HG03103 (cell line): ENCODE results near the gene PLAC9.
"Not testable (repeated sequence)": the region's sequence is repeated elsewhere in the genome, so short reads cannot be mapped to it uniquely, and the experiment has no call there.

Experiments
- ATAC-seq: cut with Tn5 transposase; IDR thresholded peaks from one replicate; pipeline ENCODE4 v1.9.1; 2021; ENCODE audit warnings: low read depth; ENCODE audit not compliant: unreplicated experiment

PLAC9 gene, protein sequence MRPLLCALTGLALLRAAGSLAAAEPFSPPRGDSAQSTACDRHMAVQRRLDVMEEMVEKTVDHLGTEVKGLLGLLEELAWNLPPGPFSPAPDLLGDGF

DNA sequence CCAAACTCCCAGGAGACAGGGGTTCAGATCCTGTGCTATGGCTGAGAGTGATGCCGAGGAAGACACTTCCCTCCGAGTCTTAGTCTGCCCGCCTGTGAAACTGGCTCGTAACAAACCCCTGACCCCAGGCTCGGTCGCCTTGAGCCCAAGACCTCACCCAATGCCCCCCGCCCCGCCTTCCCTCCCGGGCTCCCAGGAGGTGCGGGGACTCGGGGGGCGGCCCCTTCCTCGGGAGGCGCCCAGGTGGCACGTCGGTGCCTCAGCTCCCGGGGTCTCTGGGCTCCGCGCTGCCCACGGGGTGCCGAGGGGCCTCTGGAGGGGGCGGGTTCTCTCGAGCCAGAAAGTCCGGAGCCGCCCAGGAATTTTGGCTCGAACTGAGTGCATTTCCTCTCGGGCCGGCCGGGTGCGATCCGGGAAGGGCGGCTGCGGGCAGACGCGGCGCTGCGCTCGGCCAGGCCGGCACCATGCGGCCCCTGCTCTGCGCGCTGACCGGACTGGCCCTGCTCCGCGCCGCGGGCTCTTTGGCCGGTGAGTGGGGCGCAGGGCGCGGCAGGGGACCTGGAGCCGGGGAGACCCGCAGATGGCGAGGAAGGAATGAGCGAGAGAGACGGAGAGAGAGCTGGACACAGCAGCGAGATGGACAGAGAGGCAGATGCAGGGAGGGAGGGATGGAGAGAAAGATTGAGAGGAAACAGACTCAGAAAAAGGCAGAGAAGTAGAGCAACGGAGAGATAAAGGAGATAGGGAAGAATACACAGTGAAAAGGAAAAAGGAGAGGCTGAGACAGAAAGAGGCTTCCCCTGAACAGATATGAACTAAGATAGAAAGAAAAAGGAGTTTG, at the start of gene PLAC9:
Gene PLAC9 (plus strand): TSS at position 432 of the 841 bp plus-strand sequence. CDS start 33 bp downstream, at position 465.
- ATAC-seq, result no peak

DNA sequence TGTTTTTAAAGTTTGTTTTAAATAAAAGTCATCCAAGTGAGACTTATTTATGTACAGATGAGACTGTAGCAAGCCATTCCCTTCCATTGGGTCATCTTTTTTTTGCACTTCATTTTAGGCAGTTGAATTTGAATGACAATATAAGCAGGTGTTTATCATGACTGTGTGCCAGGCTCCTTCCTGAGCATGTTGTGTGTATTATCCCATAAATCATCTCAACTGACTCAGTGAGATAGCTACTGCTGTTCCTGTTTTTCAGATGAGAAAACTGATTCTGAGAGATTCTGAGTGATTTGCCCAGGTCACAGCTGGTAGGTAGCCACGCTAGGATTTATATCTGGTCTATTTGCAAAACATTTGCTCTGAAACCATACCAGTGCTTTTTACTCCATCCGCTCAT, 42.4 kb upstream of the PLAC9 start:
- no peak for ATAC-seq

DNA sequence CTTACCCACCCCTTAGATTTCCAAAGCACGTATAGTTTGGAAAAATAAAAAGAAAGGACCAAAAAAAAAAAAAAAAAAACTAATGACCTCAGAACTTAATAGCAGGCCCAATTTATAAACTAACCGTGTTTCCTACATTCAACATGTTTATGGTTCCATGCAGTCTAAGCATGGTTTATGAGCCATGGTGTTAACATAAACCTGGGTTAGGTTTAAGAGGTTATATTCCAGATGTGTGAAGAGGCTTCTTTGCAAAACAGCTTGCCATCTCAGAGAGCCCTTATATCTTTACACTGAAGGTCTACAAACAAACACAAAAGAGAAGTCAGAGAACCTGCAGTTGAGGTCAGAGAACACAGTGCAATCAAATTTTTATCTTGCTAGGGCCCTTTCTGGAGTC, 38.3 kb upstream of the PLAC9 start:
- no peak for ATAC-seq

- not testable (repeated sequence) for ATAC-seq
Measured at GRCh38 chr10:80098272-80098671, 34.3 kb upstream of the PLAC9 start.

DNA sequence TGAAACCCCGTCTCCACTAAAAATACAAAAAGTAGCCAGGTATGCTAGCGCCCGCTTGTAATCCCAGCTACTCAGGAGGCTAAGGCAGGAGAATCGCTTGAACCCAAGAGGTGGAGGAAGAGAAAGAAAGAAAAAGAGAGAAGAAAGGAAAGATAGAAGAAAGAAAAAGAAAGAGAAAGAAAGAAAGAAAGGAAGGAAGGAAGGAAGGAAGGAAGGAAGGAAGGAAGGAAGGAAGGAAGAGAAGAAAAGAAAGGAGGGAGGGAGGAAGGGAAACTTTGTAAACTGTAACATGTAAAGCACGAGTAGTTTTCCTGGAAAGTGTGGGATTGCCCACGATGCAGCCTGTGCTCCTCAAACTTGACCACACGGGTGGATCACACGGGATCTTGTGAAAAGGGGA, 33.2 kb upstream of the PLAC9 start:
- not testable (repeated sequence) for ATAC-seq

DNA sequence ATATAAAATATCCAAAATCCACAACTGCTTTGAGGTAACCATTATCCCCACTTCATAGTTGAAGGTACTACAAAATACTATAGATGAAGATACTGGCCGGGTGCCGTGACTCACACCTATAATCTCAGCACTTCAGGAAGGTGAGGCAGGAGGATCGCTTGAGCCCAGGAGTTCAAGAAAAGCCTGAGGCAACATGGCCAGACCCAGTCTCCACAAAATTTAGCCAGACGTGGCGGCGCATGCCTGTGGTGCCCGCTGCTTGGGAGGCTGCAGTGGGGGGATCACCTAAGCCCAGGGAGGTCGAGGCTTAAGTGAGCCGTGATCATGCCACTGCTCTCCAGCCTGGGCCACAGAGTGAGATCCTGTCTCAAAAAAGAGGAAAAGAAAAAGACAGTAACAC, 32.4 kb upstream of the PLAC9 start:
- ATAC-seq, result no peak

- no peak for ATAC-seq
Measured at GRCh38 chr10:80100861-80101695, 31.5 kb upstream of the PLAC9 start.

GRCh38 chr10:80104066-80104926, 28.2 kb upstream of the PLAC9 start:
- ATAC-seq, result peak; percentile 83

GRCh38 chr10:80108576-80109239, 23.8 kb upstream of the PLAC9 start:
- no peak for ATAC-seq

GRCh38 chr10:80110986-80111385, 21.5 kb upstream of the PLAC9 start:
- no peak for ATAC-seq

GRCh38 chr10:80118669-80119068, 13.9 kb upstream of the PLAC9 start:
- no peak for ATAC-seq

DNA sequence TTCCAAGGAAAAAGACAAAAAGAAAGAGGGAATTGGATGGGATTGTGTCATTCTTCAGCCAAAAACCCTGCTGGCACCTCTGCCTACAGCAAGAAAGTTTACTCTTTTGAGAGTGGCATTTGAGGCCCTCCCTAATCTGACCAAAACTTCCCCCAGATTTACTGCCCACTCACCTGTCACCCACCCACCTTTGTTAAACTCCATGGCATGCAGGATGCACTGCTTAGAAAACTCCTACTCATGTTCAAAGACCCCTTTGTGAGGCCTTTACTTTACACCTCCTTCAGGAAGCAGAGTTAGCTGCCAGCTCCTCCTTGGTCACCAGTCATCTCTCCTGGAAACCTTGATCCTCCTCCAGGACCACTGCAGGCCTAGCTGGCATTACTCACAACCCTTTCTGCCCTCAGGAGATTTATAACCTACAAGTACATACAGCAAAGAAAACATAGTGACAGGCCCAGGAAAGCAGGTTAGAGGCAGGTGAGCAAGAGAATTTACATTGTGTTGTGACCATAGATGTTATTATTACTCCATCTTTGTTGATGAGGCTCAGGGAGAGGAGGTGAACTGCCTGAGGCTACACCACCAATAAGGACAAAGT, 10.3 kb upstream of the PLAC9 start:
- ATAC-seq, result no peak

- no peak for ATAC-seq
Measured at GRCh38 chr10:80122746-80123145, 9.8 kb upstream of the PLAC9 start.

GRCh38 chr10:80126876-80127275, 5.7 kb upstream of the PLAC9 start:
- no peak for ATAC-seq

GRCh38 chr10:80131499-80131901, 1.0 kb upstream of the PLAC9 start:
- ATAC-seq, result no peak

- no peak for ATAC-seq
Measured at GRCh38 chr10:80133206-80133605, 676 bp downstream of the PLAC9 start.

- not testable (repeated sequence) for ATAC-seq
Measured at GRCh38 chr10:80133687-80134086, 1.2 kb downstream of the PLAC9 start.

- ATAC-seq, result no peak
Measured at GRCh38 chr10:80136134-80136571, 3.6 kb downstream of the PLAC9 start.

DNA sequence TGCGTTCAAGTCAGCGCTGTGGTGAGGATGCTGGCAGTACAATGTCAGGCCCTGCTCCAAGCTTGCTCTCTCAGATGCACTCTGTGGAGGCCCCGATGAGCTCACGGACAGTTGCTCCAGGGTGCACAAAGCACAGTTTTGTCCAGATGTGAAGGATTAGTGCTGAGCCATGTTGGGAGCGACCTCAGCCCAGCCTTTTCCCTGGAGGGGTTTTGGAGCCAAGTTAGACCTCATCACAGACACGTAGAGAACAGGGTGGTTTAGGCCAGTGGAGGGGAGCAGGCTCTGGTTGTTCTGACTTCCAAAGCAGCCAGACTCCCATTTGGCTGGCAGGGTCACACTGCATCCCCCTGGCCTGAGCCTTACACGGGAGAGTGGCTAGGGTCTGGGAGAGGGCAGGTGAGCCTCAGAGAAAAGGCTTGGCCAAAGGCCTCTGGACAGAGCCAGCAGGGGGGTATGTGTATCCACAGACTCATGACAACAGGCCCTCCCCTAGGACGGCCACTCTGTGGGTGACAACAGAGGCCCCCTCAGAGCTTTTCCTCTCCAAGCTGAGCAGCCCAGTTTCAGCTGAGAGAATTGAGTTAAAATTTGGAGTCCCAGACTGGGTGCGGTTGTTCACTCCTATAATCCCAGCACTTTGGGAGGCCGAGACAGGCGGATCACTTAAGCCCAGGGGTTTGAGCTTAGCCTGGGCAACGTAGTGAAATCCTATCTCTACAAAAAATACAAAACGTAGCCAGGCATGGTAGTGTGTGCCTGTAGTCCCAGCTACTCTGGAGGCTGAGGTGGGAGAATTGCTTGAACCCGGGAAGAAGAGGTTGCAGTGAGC, 4.7 kb downstream of the PLAC9 start:
- no peak for ATAC-seq
